GM23248 (cell line): Measurements from ENCODE around the gene RADIL. TPM values are rescaled to one million over a fixed set of nuclear protein-coding genes. Genes with fewer than 3 reads are reported as not detected.

Source experiments
- DNase-seq: peaks from one replicate; pipeline ENCODE4 v3.0.0-alpha.2; 2015
- H2AFZ ChIP-seq: fragments of 200-600 bp; sonication (generic); 2 replicates; pipeline ENCODE4 v1.6.1; 2016; ENCODE audit warnings: antibody characterized with exemption
- H3F3A ChIP-seq: fragments of 200-600 bp; sonication (generic); 2 replicates; pipeline ENCODE4 v1.6.1; 2016; ENCODE audit warnings: mild to moderate bottlenecking, antibody characterized with exemption, mixed run types; ENCODE audit not compliant: insufficient read depth
- H3K27ac ChIP-seq: fragments of 200-600 bp; sonication (generic); 2 replicates; pipeline ENCODE4 v1.5.1; 2016; ENCODE audit warnings: mild to moderate bottlenecking
- H3K27me3 ChIP-seq: fragments of 200-600 bp; sonication (generic); replicated peaks from 2 replicates; pipeline ENCODE4 v1.6.1; 2016; ENCODE audit warnings: mild to moderate bottlenecking; ENCODE audit not compliant: insufficient read depth
- H3K36me3 ChIP-seq: fragments of 200-600 bp; sonication (generic); 2 replicates; pipeline ENCODE4 v1.6.1; 2016; ENCODE audit warnings: low read depth, mild to moderate bottlenecking
- H3K4me1 ChIP-seq: fragments of 200-600 bp; sonication (generic); 2 replicates; pipeline ENCODE4 v1.6.1; 2016; ENCODE audit warnings: mild to moderate bottlenecking; ENCODE audit not compliant: insufficient read depth
- H3K4me2 ChIP-seq: fragments of 200-600 bp; sonication (generic); one replicate; pipeline ENCODE4 v1.6.1; 2016; ENCODE audit warnings: mild to moderate bottlenecking; ENCODE audit not compliant: unreplicated experiment
- H3K4me3 ChIP-seq: fragments of 200-600 bp; sonication (generic); 2 replicates; pipeline ENCODE4 v1.5.1; 2016; ENCODE audit warnings: mild to moderate bottlenecking
- H3K79me2 ChIP-seq: fragments of 200-600 bp; sonication (generic); 2 replicates; pipeline ENCODE4 v1.6.1; 2016; ENCODE audit warnings: mild to moderate bottlenecking; ENCODE audit not compliant: insufficient read depth
- H3K9ac ChIP-seq: fragments of 200-600 bp; sonication (generic); 2 replicates; pipeline ENCODE4 v1.6.1; 2016; ENCODE audit warnings: mild to moderate bottlenecking
- H3K9me2 ChIP-seq: fragments of 200-600 bp; sonication (generic); 2 replicates; pipeline ENCODE4 v1.6.1; 2016; ENCODE audit warnings: mixed run types, mild to moderate bottlenecking, moderate library complexity; ENCODE audit not compliant: insufficient read depth
- H3K9me3 ChIP-seq: fragments of 200-600 bp; sonication (generic); one replicate; pipeline ENCODE4 v1.6.1; 2017; ENCODE audit warnings: low read depth
- H4K20me1 ChIP-seq: fragments of 200-600 bp; sonication (generic); 2 replicates; pipeline ENCODE4 v1.6.0; 2016; ENCODE audit not compliant: insufficient read depth
- EZH2 ChIP-seq: fragments of 200-600 bp; sonication (generic); IDR thresholded peaks from 2 replicates; pipeline ENCODE4 v1.6.1; 2018; ENCODE audit warnings: antibody characterized with exemption, mild to moderate bottlenecking; ENCODE audit not compliant: insufficient read depth, poor library complexity, severe bottlenecking
- EZH2phosphoT487 ChIP-seq: fragments of 200-600 bp; sonication (generic); IDR thresholded peaks from 2 replicates; pipeline ENCODE4 v1.6.1; 2018; ENCODE audit warnings: antibody characterized with exemption, moderate library complexity, mild to moderate bottlenecking, low read depth; ENCODE audit not compliant: insufficient read depth
- WGBS, 2 experiments: methylation state at CpG; one replicate each; pipeline ENCODE4 v1.1.6; 2015 to 2017; ENCODE audit warnings: low lambda C conversion rate in 2 of 2, low coverage in 1 of 2; ENCODE audit errors: missing lambda C conversion rate in 2 of 2; 5-methylcytosine and 5-hydroxymethylcytosine counted together
- in situ Hi-C: fragments of 300-500 bp; cut with MboI; formaldehyde crosslinking; loops from 2 replicates; pipeline ENCODE4 v1.15.0; 2020
- polyA plus RNA-seq: library from polyadenylated mRNA; unstranded; fragments of >200 nt; fragmentation: Nextera tagmentation; extraction: Ambion mirVana; gene quantifications from 2 replicates; pipeline ENCODE4 v1.2.1, GENCODE V29; 2016
- total RNA-seq: library from RNA; depleted of rRNA; stranded (reverse); fragments of >200 nt; shearing (Covaris generic); gene quantifications from 2 replicates; pipeline ENCODE4 v1.2.3, GENCODE V29; 2014

RADIL gene
- total and polyA plus RNA-seq, 2 experiments from 2014 or later = 0.55 to 4.3 TPM

GRCh38 chr7:4886671-4887070 is 3.2 kb upstream of the RADIL start:
- DNase-seq = no peak
- Histone ChIP-seq H3K9me3 (no peaks in the 10 kb centered on the region), H2AFZ (no peak overlapping the region), H3K27me3 (no peaks in the 10 kb centered on the region; the same call in 1 of the 2 replicates), H3K27ac (no peak overlapping the region), H3K4me2 (no peak overlapping the region), H3F3A (peaks cover 7% of the 10 kb centered on the region), H4K20me1 (no peaks in the 10 kb centered on the region), H3K9me2 (no peaks in the 10 kb centered on the region), H3K36me3 (no peaks in the 10 kb centered on the region), H3K9ac (no peak overlapping the region), H3K4me1 (peaks cover 4% of the 10 kb centered on the region; the same call in 1 of the 2 replicates), H3K4me3 (no peak overlapping the region), H3K79me2 (no peaks in the 10 kb centered on the region)
- 0 to 5% methylated on average over 1 of the region's 1 CpG for WGBS, 2 experiments
- in situ Hi-C loops = no loop called here
- TF ChIP-seq EZH2 (no peak), EZH2phosphoT487 (no peak)

- H3K4me3 ChIP-seq = no peak overlapping the region
- 80 to 85% methylated on average over 7 of the region's 7 CpGs for WGBS, 2 experiments
- no peaks in the 10 kb centered on the region for H3K9me3 ChIP-seq
- H3K4me2 ChIP-seq = no peak overlapping the region
- no peak overlapping the region for H2AFZ ChIP-seq
- no peaks in the 10 kb centered on the region for H4K20me1 ChIP-seq
- DNase-seq = no peak
- H3K36me3 ChIP-seq = no peaks in the 10 kb centered on the region
- H3K9me2 ChIP-seq = no peaks in the 10 kb centered on the region
- in situ Hi-C loops = no loop called here
- peaks cover 4% of the 10 kb centered on the region; the same call in 1 of the 2 replicates for H3K4me1 ChIP-seq
- no peak overlapping the region for H3K9ac ChIP-seq
- H3K27ac ChIP-seq = no peak overlapping the region
- H3K79me2 ChIP-seq = no peaks in the 10 kb centered on the region
- no peak for TF ChIP-seq EZH2
- TF ChIP-seq EZH2phosphoT487 = no peak
- no peaks in the 10 kb centered on the region; the same call in 1 of the 2 replicates for H3K27me3 ChIP-seq
- H3F3A ChIP-seq = peaks cover 7% of the 10 kb centered on the region
Observed at GRCh38 chr7:4885317-4885807, 1.8 kb upstream of the RADIL start.

- no peak overlapping the region for H3K27ac ChIP-seq
- no peak overlapping the region for H3K9ac ChIP-seq
- H3K27me3 ChIP-seq = no peaks in the 10 kb centered on the region; the same call in 1 of the 2 replicates
- H3K36me3 ChIP-seq = no peaks in the 10 kb centered on the region
- H3K9me2 ChIP-seq = no peaks in the 10 kb centered on the region
- no peak for DNase-seq
- no peaks in the 10 kb centered on the region for H4K20me1 ChIP-seq
- H3K4me2 ChIP-seq = no peak overlapping the region
- H3K79me2 ChIP-seq = no peaks in the 10 kb centered on the region
- 43 to 47% methylated on average over 10 of the region's 10 CpGs for WGBS, 2 experiments
- peaks cover 4% of the 10 kb centered on the region; the same call in 1 of the 2 replicates for H3K4me1 ChIP-seq
- peaks cover 7% of the 10 kb centered on the region for H3F3A ChIP-seq
- in situ Hi-C loops = no loop called here
- no peak for TF ChIP-seq EZH2
- no peak for TF ChIP-seq EZH2phosphoT487
- H2AFZ ChIP-seq = no peak overlapping the region
- no peak overlapping the region for H3K4me3 ChIP-seq
- no peaks in the 10 kb centered on the region for H3K9me3 ChIP-seq
Observed at GRCh38 chr7:4884164-4884563, 648 bp upstream of the RADIL start.

- H3K27ac ChIP-seq = peak overlapping the region; percentile 84; the same call in 1 of the 2 replicates
- no peaks in the 10 kb centered on the region for H3K36me3 ChIP-seq
- TF ChIP-seq EZH2phosphoT487 (no peak), EZH2 (no peak)
- peak overlapping the region; percentile 74 for H3K4me3 ChIP-seq
- peak overlapping the region; percentile 92 for H2AFZ ChIP-seq
- no peaks in the 10 kb centered on the region for H3K9me2 ChIP-seq
- H3K9ac ChIP-seq = peak overlapping the region; percentile 84
- H3K4me2 ChIP-seq = peak overlapping the region; percentile 99
- no peaks in the 10 kb centered on the region; the same call in 1 of the 2 replicates for H3K27me3 ChIP-seq
- WGBS, 2 experiments = 2% methylated on average over 25 to 34 of the region's 36 CpGs
- in situ Hi-C loops = no loop called here
- H3F3A ChIP-seq = peaks cover 7% of the 10 kb centered on the region
- H4K20me1 ChIP-seq = no peaks in the 10 kb centered on the region
- no peak for DNase-seq
- peaks cover 4% of the 10 kb centered on the region; the same call in 1 of the 2 replicates for H3K4me1 ChIP-seq
- H3K9me3 ChIP-seq = no peaks in the 10 kb centered on the region
- no peaks in the 10 kb centered on the region for H3K79me2 ChIP-seq
Observed at GRCh38 chr7:4883033-4883371, 514 bp downstream of the RADIL start.
